Fibroblast of lung (primary cell): ENCODE measurements around the gene NDC1. TPM values are rescaled to one million over a fixed set of nuclear protein-coding genes. Genes with fewer than 3 reads are reported as not detected.

Source experiments
- DNase-seq, 2 donors: peaks; one replicate each; pipeline versions ENCODE4 v3.0.0 to v3.0.0-alpha.2; 2010; ENCODE audit warnings: low read depth in 2 of 2
- H2AFZ ChIP-seq: 2 replicates; pipeline ENCODE4 v1.5.1; 2012; ENCODE audit warnings: low read length, control low read depth, inconsistent platforms
- H3K27ac ChIP-seq: 2 replicates; pipeline ENCODE4 v1.5.1; 2011; ENCODE audit warnings: low read length, control low read depth; ENCODE audit not compliant: insufficient read depth
- H3K27me3 ChIP-seq: 2 replicates; pipeline ENCODE4 v1.5.1; 2011; ENCODE audit warnings: mild to moderate bottlenecking, low read length; ENCODE audit not compliant: control insufficient read depth, insufficient read depth
- H3K36me3 ChIP-seq: 2 replicates; pipeline ENCODE4 v1.5.1; 2011; ENCODE audit warnings: low read length; ENCODE audit not compliant: control insufficient read depth, insufficient read depth
- H3K4me1 ChIP-seq: 2 replicates; pipeline ENCODE4 v1.5.1; 2011; ENCODE audit warnings: low read length; ENCODE audit not compliant: control insufficient read depth, insufficient read depth; ENCODE audit errors: extremely low read depth
- H3K4me2 ChIP-seq: 2 replicates; pipeline ENCODE4 v1.5.1; 2011; ENCODE audit warnings: low read length, control low read depth; ENCODE audit not compliant: insufficient read depth; ENCODE audit errors: extremely low read depth
- H3K4me3 ChIP-seq, 4 experiments: fragments of 200-600 bp in 1 of 4; sonication (generic) in 1 of 4; replicated peaks in 1 of 4; 2 replicates each; pipeline ENCODE4 v1.5.1; 2011 to 2016; ENCODE audit warnings: low read length in 4 of 4, low read depth in 3 of 4, mild to moderate bottlenecking in 3 of 4, control low read depth in 2 of 4, inconsistent platforms in 1 of 4, mixed read lengths in 1 of 4; ENCODE audit not compliant: insufficient read depth in 1 of 4; ENCODE audit errors: control extremely low read depth in 1 of 4
- H3K79me2 ChIP-seq: 2 replicates; pipeline ENCODE4 v1.5.1; 2012; ENCODE audit warnings: mild to moderate bottlenecking, low read length, inconsistent platforms; ENCODE audit not compliant: control insufficient read depth, insufficient read depth
- H3K9ac ChIP-seq: 2 replicates; pipeline ENCODE4 v1.5.1; 2011; ENCODE audit warnings: mild to moderate bottlenecking, low read length, control low read depth; ENCODE audit not compliant: insufficient read depth
- H3K9me3 ChIP-seq: 2 replicates; pipeline ENCODE4 v1.5.1; 2012; ENCODE audit warnings: low read depth, low read length; ENCODE audit not compliant: control insufficient read depth, insufficient read depth
- H4K20me1 ChIP-seq: 2 replicates; pipeline ENCODE4 v1.5.1; 2011; ENCODE audit warnings: low read length; ENCODE audit not compliant: control insufficient read depth, insufficient read depth; ENCODE audit errors: extremely low read depth
- CTCF ChIP-seq, 2 donors: IDR thresholded peaks in 1 of 2; conservative IDR thresholded peaks in 1 of 2; 1 replicate in 1 of 2; 2 replicates in 1 of 2; pipeline ENCODE4 v1.5.1; 2011 to 2012; ENCODE audit warnings: low read length in 2 of 2, control low read depth in 1 of 2, inconsistent platforms in 1 of 2, low read depth in 1 of 2, mild to moderate bottlenecking in 1 of 2
- EZH2 ChIP-seq: IDR thresholded peaks from 2 replicates; pipeline ENCODE4 v1.5.1; 2012; ENCODE audit warnings: low read length, control low read depth, mild to moderate bottlenecking; ENCODE audit errors: missing control alignments
- polyA plus RNA-seq, 2 donors: library from polyadenylated mRNA; depleted of rRNA in 1 of 2; stranded (reverse) in 1 of 2; unstranded in 1 of 2; fragments of >200 nt; gene quantifications; 2 replicates each; pipeline ENCODE4 v1.2.1, GENCODE V29; 2011 to 2012; ENCODE audit warnings: missing spikeins in 1 of 2
- total RNA-seq: library from RNA; depleted of rRNA; stranded (reverse); fragments of >200 nt; gene quantifications from 2 replicates; pipeline ENCODE4 v1.2.1, GENCODE V29; 2014

The NDC1 gene
- total and polyA plus RNA-seq, 2 donors (not counting 1 experiment from before 2014, with no cell fraction given), result 11.6 to 14.3 TPM

DNA sequence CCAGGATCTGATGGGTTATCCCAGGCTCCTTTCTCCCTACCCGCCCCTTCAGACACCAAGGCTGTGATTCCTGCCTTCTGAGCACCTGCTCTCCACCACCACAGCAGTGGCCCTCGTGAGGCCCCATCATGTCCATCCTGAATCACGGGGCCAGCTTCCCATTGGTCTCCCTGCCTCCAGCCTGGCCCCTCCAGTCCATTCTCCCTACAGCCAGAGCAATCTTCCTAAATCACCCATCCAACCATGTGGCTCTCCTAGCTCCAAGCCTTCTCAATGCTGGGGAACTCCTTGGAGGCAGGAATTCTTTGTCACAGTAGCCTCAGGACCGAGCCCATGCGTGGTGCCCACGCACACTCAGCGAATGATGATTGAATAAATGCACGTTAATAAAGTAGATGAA, 90.3 kb downstream of the NDC1 start:
- DNase-seq, result no peak
- Histone ChIP-seq H3K9me3 (no peaks in the 10 kb centered on the region), H3K4me3 (no peak overlapping the region), H3K36me3 (no peaks in the 10 kb centered on the region), H4K20me1 (no peaks in the 10 kb centered on the region), H3K4me2 (no peak overlapping the region), H2AFZ (no peak overlapping the region), H3K4me1 (no peaks in the 10 kb centered on the region), H3K79me2 (no peaks in the 10 kb centered on the region), H3K27ac (no peak overlapping the region), H3K27me3 (peaks cover 7% of the 10 kb centered on the region), H3K9ac (no peak overlapping the region)
- no peak for TF ChIP-seq EZH2
- TF ChIP-seq CTCF (conservative IDR thresholded peaks at IDR 0.05 in 1 of 2, IDR thresholded peaks at IDR 0.05 in 1 of 2; ENCODE audit: low read depth in 1 of 2, low read length in 2 of 2), result no peak

GRCh38 chr1:53740621-53741105, 97.4 kb downstream of the NDC1 start:
- no peak overlapping the region for H3K27ac ChIP-seq
- H3K9me3 ChIP-seq, result no peaks in the 10 kb centered on the region
- H3K9ac ChIP-seq, result no peak overlapping the region
- H3K4me1 ChIP-seq, result peaks cover 8% of the 10 kb centered on the region
- H3K36me3 ChIP-seq, result no peaks in the 10 kb centered on the region
- no peak overlapping the region for H2AFZ ChIP-seq
- no peak overlapping the region for H3K4me3 ChIP-seq
- TF ChIP-seq EZH2 (no peak), CTCF (conservative IDR thresholded peaks at IDR 0.05 in 1 of 2, IDR thresholded peaks at IDR 0.05 in 1 of 2; ENCODE audit: low read depth in 1 of 2, low read length in 2 of 2) (no peak)
- no peaks in the 10 kb centered on the region for H4K20me1 ChIP-seq
- H3K79me2 ChIP-seq, result no peaks in the 10 kb centered on the region
- no peak overlapping the region for H3K4me2 ChIP-seq
- H3K27me3 ChIP-seq, result peaks cover 15% of the 10 kb centered on the region
- DNase-seq, result peak; percentile 90 to 93

DNA sequence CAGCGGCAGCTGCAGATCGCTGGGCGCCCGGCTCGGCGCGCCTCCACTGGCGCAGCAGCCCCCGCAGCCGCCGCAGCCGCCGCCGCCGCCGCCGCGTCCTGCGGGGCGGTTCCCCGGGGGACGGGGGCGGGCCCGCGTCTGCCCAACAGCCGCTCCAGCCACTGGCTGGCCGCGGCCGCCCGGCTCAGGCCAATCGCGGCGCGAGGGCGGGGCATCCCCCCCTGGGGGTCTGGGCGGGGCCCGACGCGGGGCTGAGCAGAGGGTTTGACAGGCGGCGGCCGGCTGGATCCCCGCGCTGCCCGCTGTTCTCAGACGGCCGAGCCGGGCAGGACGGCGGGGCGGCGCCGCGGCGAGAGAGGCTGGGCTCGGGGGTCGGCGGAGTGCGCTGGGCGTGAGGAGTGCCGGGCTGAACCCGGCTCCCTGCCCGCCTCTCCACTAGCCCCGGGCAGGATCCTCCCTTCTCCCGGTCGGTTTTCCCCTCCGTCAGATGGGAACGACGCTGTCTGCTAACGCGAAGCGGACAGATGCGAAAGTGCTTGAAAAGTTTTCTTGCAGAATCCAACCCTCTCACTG, 98.9 kb downstream of the NDC1 start, which contains the start of gene GLIS1:
Gene GLIS1, minus strand, starts transcription at position 56 of the 573 bp plus-strand sequence. CDS start 1,100 bp downstream, outside the sequence.
- H3K79me2 ChIP-seq, result no peaks in the 10 kb centered on the region
- H2AFZ ChIP-seq, result peak within 1 kb of the TSS; percentile 72
- DNase-seq, result peak; percentile 85 to 86
- peaks cover 15% of the 10 kb centered on the region for H3K4me1 ChIP-seq
- no peak for TF ChIP-seq CTCF (conservative IDR thresholded peaks at IDR 0.05 in 1 of 2, IDR thresholded peaks at IDR 0.05 in 1 of 2; ENCODE audit: low read depth in 1 of 2, low read length in 2 of 2)
- no peak for TF ChIP-seq EZH2
- H3K36me3 ChIP-seq, result no peaks in the 10 kb centered on the region
- H3K9ac ChIP-seq, result peak within 1 kb of the TSS; percentile 54
- H4K20me1 ChIP-seq, result no peaks in the 10 kb centered on the region
- peaks cover 15% of the 10 kb centered on the region for H3K27me3 ChIP-seq
- H3K9me3 ChIP-seq, result no peaks in the 10 kb centered on the region
- peak within 1 kb of the TSS; percentile 26 for H3K27ac ChIP-seq
- peak within 1 kb of the TSS; percentile 55 to 69 (median 62) for H3K4me3 ChIP-seq
- H3K4me2 ChIP-seq, result peak within 1 kb of the TSS; percentile 78
